CD4-positive, alpha-beta T cell (primary cell): Measurements from ENCODE around the gene CCDC150. TPM values are rescaled to one million over a fixed set of nuclear protein-coding genes. Genes with fewer than 3 reads are reported as not detected.

Source experiments
- ATAC-seq: fragments of 200-7000 bp; cut with Tn5 transposase; one replicate; pipeline ENCODE4 v1.10.0; 2022; ENCODE audit warnings: mild to moderate bottlenecking; ENCODE audit not compliant: poor library complexity
- CTCF ChIA-PET: fragments of 350-600 bp; sonication (Branson Sonifier 250); formaldehyde crosslinking; loops from one replicate; lab custom pipeline; 2021; ENCODE audit warnings: antibody characterized with exemption, inconsistent platforms; lab: Charles Lee
- POLR2A ChIA-PET: fragments of 350-600 bp; sonication (Branson Sonifier 250); formaldehyde crosslinking; loops from one replicate; lab custom pipeline; 2021; ENCODE audit warnings: antibody characterized with exemption, inconsistent platforms; lab: Charles Lee
- DNase-seq, 14 experiments: peaks; one replicate each; pipeline ENCODE4 v3.0.0-alpha.2; 2013 to 2020; ENCODE audit warnings: mixed read lengths in 2 of 14
- H3K27ac ChIP-seq, 2 donors: one replicate each; pipeline versions ENCODE4 v1.5.1 to v1.7.0; 2013; ENCODE audit warnings: low read length in 2 of 2, low read depth in 1 of 2, mild to moderate bottlenecking in 1 of 2
- H3K27me3 ChIP-seq, 2 experiments: 1 replicate in 1 of 2; 2 replicates in 1 of 2; pipeline versions ENCODE4 v1.6.1 to v1.7.0; 2013; ENCODE audit warnings: low read length in 2 of 2, control low read depth in 1 of 2, mild to moderate bottlenecking in 1 of 2, moderate library complexity in 1 of 2; ENCODE audit not compliant: insufficient read depth in 2 of 2, control insufficient read depth in 1 of 2
- H3K36me3 ChIP-seq: one replicate; pipeline ENCODE4 v1.6.1; 2013; ENCODE audit warnings: low read length, control low read depth; ENCODE audit not compliant: insufficient read depth
- H3K4me1 ChIP-seq: one replicate; pipeline ENCODE4 v1.6.1; 2013; ENCODE audit warnings: low read length, control low read depth; ENCODE audit not compliant: insufficient read depth
- H3K4me3 ChIP-seq: one replicate; pipeline ENCODE4 v1.5.1; 2013; ENCODE audit warnings: mild to moderate bottlenecking, low read length, moderate library complexity
- H3K9me3 ChIP-seq, 2 experiments: 1 replicate in 1 of 2; 2 replicates in 1 of 2; pipeline versions ENCODE4 v1.6.1 to v1.7.0; 2013; ENCODE audit warnings: low read length in 2 of 2, mild to moderate bottlenecking in 2 of 2, control low read depth in 1 of 2, moderate library complexity in 1 of 2; ENCODE audit not compliant: control insufficient read depth in 1 of 2, insufficient read depth in 1 of 2
- H3K27ac Mint-ChIP-seq: one replicate; pipeline ENCODE4 v1.8.0; 2020; ENCODE audit warnings: mixed read lengths
- H3K27me3 Mint-ChIP-seq: one replicate; pipeline ENCODE4 v1.8.0; 2021; ENCODE audit warnings: mixed read lengths
- H3K36me3 Mint-ChIP-seq: one replicate; pipeline ENCODE4 v1.8.0; 2021; ENCODE audit warnings: low read depth, mixed read lengths
- H3K4me1 Mint-ChIP-seq: one replicate; pipeline ENCODE4 v1.8.0; 2021; ENCODE audit warnings: low read depth, mixed read lengths
- H3K4me3 Mint-ChIP-seq: one replicate; pipeline ENCODE4 v1.8.0; 2020; ENCODE audit warnings: mild to moderate bottlenecking, mixed read lengths
- H3K9me3 Mint-ChIP-seq: one replicate; pipeline ENCODE4 v1.8.0; 2020; ENCODE audit warnings: mixed read lengths
- CTCF ChIP-seq: fragments of 200-600 bp; IDR thresholded peaks from one replicate; pipeline ENCODE4 v1.8.0; 2022; ENCODE audit warnings: antibody characterized with exemption, mild to moderate bottlenecking
- intact Hi-C, 2 experiments: fragments of 100-400 bp; cut with DNase I in 1 of 2; cut with micrococcal nuclease in 1 of 2; formaldehyde crosslinking; loops; one replicate each; pipeline versions ENCODE4 v1.15.1 to v1.9.0; 2023 to 2025; cut with DNase I, micrococcal nuclease
- total RNA-seq, 174 experiments: library from RNA in 2 of 174; stranded (reverse) in 2 of 174; gene quantifications; one replicate each; pipeline ENCODE4 v1.2.3 and lab custom pipeline; 2021 to 2026

CCDC150 gene
- total RNA-seq, 2 experiments from 2014 or later = 0.22 to 0.75 TPM

- Histone ChIP-seq H3K4me1 (peaks cover 12% of the 10 kb centered on the region), H3K9me3 (no peaks in the 10 kb centered on the region), H3K27me3 (no peaks in the 10 kb centered on the region), H3K4me3 (peak overlapping the region; percentile 68), H3K36me3 (no peaks in the 10 kb centered on the region), H3K27ac (no peak overlapping the region)
- peak overlapping the region; percentile 91 for H3K4me3 Mint-ChIP-seq
- no peaks in the 10 kb centered on the region for H3K36me3 Mint-ChIP-seq
- H3K9me3 Mint-ChIP-seq = no peaks in the 10 kb centered on the region
- H3K27ac Mint-ChIP-seq = no peak overlapping the region
- peaks cover 17% of the 10 kb centered on the region for H3K4me1 Mint-ChIP-seq
- ATAC-seq (no peak), DNase-seq (peak in 1 of 14 experiments; percentile 27)
- ChIA-PET POLR2A (interaction anchor here (1.0 to 1.5 kb wide), 2 partner anchors 161 to 571 kb away, joined by 3 to 7 read pairs; partner anchors contain the start of genes DNAH7 and GTF3C3), CTCF (interaction anchor here (0.6 to 1.1 kb wide), 2 partner anchors 570 to 1924 kb away, joined by 3 to 4 read pairs; partner anchors contain the start of gene DNAH7)
- H3K27me3 Mint-ChIP-seq = no peaks in the 10 kb centered on the region
- no peak for TF ChIP-seq CTCF
- intact Hi-C loops = loop anchor here (2.0 to 10.0 kb wide), 5 partner anchors 160 to 1069 kb away; partner anchors contain the start of genes DNAH7 (in 1 of the 2), GTF3C3 (in 1 of the 2), MARS2 (in 1 of the 2) and SLC39A10 (in 1 of the 2)
These were observed 750 bp upstream of the CCDC150 start for GRCh38 chr2:196638765-196639164.

GRCh38 chr2:196640031-196640548 is 575 bp downstream of the CCDC150 start:
- ChIA-PET POLR2A (interaction anchor here (1.5 kb wide), 1 partner anchor 159 kb away, joined by 7 read pairs; the partner anchor contains the start of gene GTF3C3), CTCF (interaction anchor here (1.1 kb wide), 1 partner anchor 572 kb away, joined by 4 read pairs; the partner anchor contains the start of gene DNAH7)
- Mint-ChIP-seq H3K9me3 (no peaks in the 10 kb centered on the region), H3K36me3 (no peaks in the 10 kb centered on the region), H3K27me3 (no peaks in the 10 kb centered on the region), H3K4me3 (peak overlapping the region; percentile 91), H3K4me1 (peaks cover 17% of the 10 kb centered on the region), H3K27ac (no peak overlapping the region)
- H3K4me1 ChIP-seq = peaks cover 12% of the 10 kb centered on the region
- H3K27ac ChIP-seq = no peak overlapping the region
- no peak for TF ChIP-seq CTCF
- H3K36me3 ChIP-seq = no peaks in the 10 kb centered on the region
- no peaks in the 10 kb centered on the region for H3K9me3 ChIP-seq
- no peak for ATAC-seq
- peak overlapping the region; percentile 68 for H3K4me3 ChIP-seq
- intact Hi-C loops = no loop called here
- H3K27me3 ChIP-seq = no peaks in the 10 kb centered on the region
- DNase-seq = no peak

- H3K4me1 Mint-ChIP-seq = no peaks in the 10 kb centered on the region
- H3K27ac Mint-ChIP-seq = no peak overlapping the region
- peaks cover 21% of the 10 kb centered on the region for H3K9me3 Mint-ChIP-seq
- intact Hi-C loops = no loop called here
- TF ChIP-seq CTCF = no peak
- H3K27ac ChIP-seq = no peak overlapping the region
- no peak overlapping the region for H3K4me3 Mint-ChIP-seq
- CTCF ChIA-PET = no interaction called here
- H3K36me3 ChIP-seq = no peaks in the 10 kb centered on the region
- no peaks in the 10 kb centered on the region for H3K27me3 ChIP-seq
- no peak for DNase-seq
- H3K27me3 Mint-ChIP-seq = no peaks in the 10 kb centered on the region
- peaks cover 26% of the 10 kb centered on the region for H3K36me3 Mint-ChIP-seq
- H3K4me3 ChIP-seq = no peak overlapping the region
- POLR2A ChIA-PET = no interaction called here
- H3K9me3 ChIP-seq = peaks cover 13 to 34% of the 10 kb centered on the region in 2 experiments
- ATAC-seq = no peak
- no peaks in the 10 kb centered on the region for H3K4me1 ChIP-seq
These were observed 9.7 kb downstream of the CCDC150 start for GRCh38 chr2:196649202-196649601.
